Lower leg skin (tissue), 4 donors: ENCODE measurements around the gene SLCO2B1. TPM values are rescaled to one million over a fixed set of nuclear protein-coding genes. Genes with fewer than 3 reads are reported as not detected.

Experiments
- DNase-seq, 2 donors: peaks; one replicate each; pipeline ENCODE4 v3.0.0-alpha.2; 2019; ENCODE audit warnings: low spot score in 2 of 2
- H3K4me3 ChIP-seq: fragments of 200-600 bp; sonication (generic); 2 replicates; pipeline ENCODE4 v1.5.1; 2017; ENCODE audit warnings: mild to moderate bottlenecking, low read depth; ENCODE audit not compliant: poor library complexity, severe bottlenecking
- CTCF ChIP-seq, 3 donors: fragments of 450-650 bp; IDR thresholded peaks; one replicate each; pipeline ENCODE4 v1.5.1; 2016; ENCODE audit warnings: antibody characterized with exemption in 3 of 3, mild to moderate bottlenecking in 3 of 3, moderate library complexity in 2 of 3
- POLR2A ChIP-seq, 2 donors: fragments of 450-650 bp; IDR thresholded peaks; one replicate each; pipeline ENCODE4 v1.6.1; 2016 to 2017; ENCODE audit warnings: antibody characterized with exemption in 2 of 2, mild to moderate bottlenecking in 1 of 2, moderate library complexity in 1 of 2
- WGBS, 2 donors: methylation state at CpG; one replicate each; pipeline ENCODE4 v1.1.5; 2018; 5-methylcytosine and 5-hydroxymethylcytosine counted together
- intact Hi-C: fragments of 100-400 bp; cut with DNase I; formaldehyde crosslinking; loops from one replicate; pipeline ENCODE4 v1.15.0; 2023; ENCODE audit warnings: low total_unique reads
- total RNA-seq, 4 donors: library from RNA; depleted of rRNA; stranded (reverse); fragments of >200 nt; gene quantifications; one replicate each; pipeline ENCODE4 v1.1.0, GENCODE V29; 2016

SLCO2B1 gene
- total RNA-seq, 4 donors from 2014 or later = 5.0 to 20.9 (median 12.5) TPM

- intact Hi-C loops = loop anchor here (5.0 kb wide), 2 partner anchors 59 to 104 kb away; no protein-coding TSS in a partner anchor
- WGBS, 2 donors = 18 to 32% methylated on average over 6 of the region's 6 CpGs
- H3K4me3 ChIP-seq = no peak overlapping the region
- no peak for DNase-seq
- TF ChIP-seq CTCF (IDR thresholded peaks at IDR 0.05) = no peak
- TF ChIP-seq POLR2A (IDR thresholded peaks at IDR 0.05) = no peak
Observed at GRCh38 chr11:75143420-75143731, 7.5 kb upstream of the SLCO2B1 start.

GRCh38 chr11:75144716-75145014 lies 6.2 kb upstream of the SLCO2B1 start:
- intact Hi-C loops = loop anchor here (5.0 kb wide), 2 partner anchors 58 to 103 kb away; no protein-coding TSS in a partner anchor
- 46 to 48% methylated on average over 3 of the region's 3 CpGs for WGBS, 2 donors
- no peak overlapping the region for H3K4me3 ChIP-seq
- no peak for DNase-seq
- no peak for TF ChIP-seq CTCF (IDR thresholded peaks at IDR 0.05)
- TF ChIP-seq POLR2A (IDR thresholded peaks at IDR 0.05) = no peak

DNA sequence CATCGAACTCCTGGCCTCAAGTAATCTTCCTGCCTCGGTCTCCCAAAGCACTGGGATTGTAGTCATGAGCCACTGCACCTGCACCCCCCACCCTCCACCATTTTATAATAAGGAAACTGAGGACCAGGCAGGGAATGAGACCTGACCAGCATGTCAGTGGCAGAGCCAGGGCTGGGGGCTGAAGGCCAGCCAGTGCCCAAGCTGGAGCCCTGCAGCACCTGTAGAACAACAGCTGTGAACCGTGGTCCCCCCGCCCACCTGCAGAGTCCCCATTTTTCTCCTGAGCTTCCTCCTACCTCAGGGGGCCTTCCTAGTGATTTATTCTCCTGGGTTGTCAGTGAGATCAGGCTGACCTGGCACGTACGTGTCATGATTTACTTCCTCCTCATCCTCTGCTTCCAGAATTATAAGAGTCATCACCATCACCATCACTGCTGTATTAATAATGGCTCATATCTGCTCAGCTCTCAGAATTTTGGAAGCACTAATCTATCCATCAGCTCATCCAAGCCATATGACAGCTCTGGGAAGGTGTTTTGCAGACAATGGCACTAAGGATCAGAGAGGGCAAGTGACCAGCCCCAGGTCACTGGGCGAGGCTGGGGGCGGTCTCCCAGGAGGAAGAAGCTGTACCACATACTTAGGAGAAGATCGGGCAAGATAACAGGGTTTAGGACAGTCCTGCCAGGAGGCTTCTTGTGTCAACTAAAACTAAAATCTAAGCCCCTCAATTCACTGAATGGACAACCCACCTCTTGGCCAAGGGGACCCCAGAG lies 5.5 kb upstream of the SLCO2B1 start:
- no peak for TF ChIP-seq POLR2A (IDR thresholded peaks at IDR 0.05)
- no peak for TF ChIP-seq CTCF (IDR thresholded peaks at IDR 0.05)
- no peak overlapping the region for H3K4me3 ChIP-seq
- DNase-seq = peak in 1 of 2 donors; percentile 68
- intact Hi-C loops = no loop called here
- WGBS, 2 donors = 84 to 85% methylated on average over 9 of the region's 9 CpGs

DNA sequence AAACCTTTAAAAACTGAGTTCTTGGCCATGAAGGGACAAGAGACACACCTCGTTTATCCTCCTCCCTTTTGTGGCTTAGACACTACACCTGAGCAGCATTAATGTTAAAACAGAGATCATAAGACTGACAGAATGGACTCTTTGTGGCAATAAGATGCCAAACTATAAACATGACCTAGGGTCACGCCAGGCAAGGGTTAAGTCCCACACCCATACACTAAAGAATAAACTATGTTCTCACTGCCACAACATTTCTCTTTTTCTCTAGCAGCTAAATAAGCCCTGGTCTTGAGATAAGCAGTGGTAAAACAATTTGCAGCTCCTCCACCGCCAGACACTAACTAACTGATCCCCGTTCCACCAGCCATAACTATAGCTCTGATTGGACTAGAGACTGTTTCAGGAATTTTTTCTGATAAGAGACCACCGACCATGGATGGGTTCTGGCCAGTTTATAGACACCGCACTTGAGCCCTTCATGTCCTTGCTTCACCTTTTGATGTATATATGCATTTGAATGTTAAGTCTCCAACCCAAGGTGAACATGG lies 4.9 kb upstream of the SLCO2B1 start:
- DNase-seq = peak in 1 of 2 donors; percentile 9
- H3K4me3 ChIP-seq = no peak overlapping the region
- 78 to 84% methylated on average over 6 of the region's 6 CpGs for WGBS, 2 donors
- TF ChIP-seq CTCF (IDR thresholded peaks at IDR 0.05) (no peak), POLR2A (IDR thresholded peaks at IDR 0.05) (no peak)
- intact Hi-C loops = no loop called here

GRCh38 chr11:75146711-75147110 lies 4.2 kb upstream of the SLCO2B1 start:
- no peak overlapping the region for H3K4me3 ChIP-seq
- TF ChIP-seq CTCF (IDR thresholded peaks at IDR 0.05) (no peak), POLR2A (IDR thresholded peaks at IDR 0.05) (no peak)
- WGBS, 2 donors = 54 to 57% methylated on average over 5 of the region's 5 CpGs
- intact Hi-C loops = no loop called here
- peak in 1 of 2 donors; percentile 80 for DNase-seq
